GM12892 (cell line): Measurements from ENCODE around the gene LDAH.

Experiments
- POLR2A ChIP-seq: IDR thresholded peaks from 2 replicates; pipeline ENCODE4 v1.6.1; 2011; ENCODE audit warnings: low read depth, low read length, control low read depth
- POLR2AphosphoS5 ChIP-seq: IDR thresholded peaks from 2 replicates; pipeline ENCODE4 v1.6.1; 2011; ENCODE audit warnings: low read depth, low read length, control low read depth

DNA sequence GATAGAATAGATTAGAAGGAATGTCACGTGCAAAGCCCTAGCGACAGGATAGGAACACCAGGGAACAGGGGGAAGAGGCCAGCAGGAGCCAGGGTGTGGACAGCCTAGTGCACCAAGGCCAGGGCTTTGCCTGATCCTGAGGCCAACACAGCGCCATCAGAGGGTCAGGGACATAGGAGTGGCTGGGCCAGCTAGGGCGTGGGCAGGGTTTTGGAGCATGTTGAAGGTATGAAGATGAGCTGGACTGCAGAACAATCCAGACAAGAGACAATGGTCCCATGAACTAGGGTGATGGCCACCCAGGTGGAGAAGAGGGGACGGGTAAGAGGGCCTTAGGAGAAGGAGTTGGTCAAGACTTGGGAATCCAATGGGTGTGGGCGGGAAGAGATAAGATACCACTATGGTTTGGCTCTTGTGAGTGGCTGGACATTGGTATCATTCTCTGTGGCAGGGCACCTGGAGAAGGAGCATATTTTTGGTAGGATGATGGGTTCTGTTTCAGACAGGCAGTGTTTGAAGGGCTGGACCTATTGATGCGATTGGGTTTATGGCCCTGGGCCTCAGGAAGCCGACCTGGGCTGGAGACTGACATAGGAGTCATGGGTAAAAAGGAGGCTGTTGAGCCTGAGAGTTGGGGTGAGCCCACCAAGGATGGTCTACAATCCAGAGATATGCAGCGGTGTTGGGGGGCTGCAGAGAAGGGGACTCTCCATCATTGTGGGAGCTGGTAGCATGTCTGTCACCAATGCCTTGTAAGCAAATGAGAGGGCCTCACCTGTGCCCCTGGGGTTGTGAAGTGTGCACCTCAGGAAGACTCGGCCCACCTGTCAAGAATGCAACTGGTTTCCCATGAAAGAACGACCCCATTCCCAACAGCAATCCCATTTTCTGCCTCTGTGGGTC is 170.0 kb downstream of the LDAH start:
- TF ChIP-seq POLR2AphosphoS5, result no peak
- TF ChIP-seq POLR2A, result no peak
